Activated CD4-positive, alpha-beta T cell treated with anti-CD3 and anti-CD28 coated beads for 24 hours (primary cell): ENCODE data around the gene FMN1.

ENCODE experiments used
- DNase-seq, 2 donors: peaks; one replicate each; pipeline ENCODE4 v3.0.0-alpha.2; 2020; ENCODE audit warnings: low read depth in 2 of 2

Gene FMN1

DNA sequence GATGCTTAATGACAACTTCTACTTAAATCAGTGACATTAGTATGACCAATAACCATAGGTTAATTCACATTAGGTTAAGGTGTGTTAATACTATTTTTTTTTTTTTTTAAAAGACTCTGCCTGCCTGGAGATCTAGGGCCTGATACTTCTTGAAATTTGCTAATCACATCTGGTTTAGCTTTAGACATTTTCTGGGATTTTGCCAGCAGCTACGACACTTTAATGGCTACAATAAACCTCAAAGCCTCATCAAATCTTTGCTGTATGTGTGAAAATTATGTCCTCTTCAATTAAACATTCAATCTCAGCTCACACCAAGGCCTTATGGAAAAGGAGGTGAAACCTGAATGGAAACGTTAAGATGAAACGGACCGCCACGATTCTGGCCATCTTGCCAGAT lies 308.8 kb downstream of the FMN1 start:
- no peak for DNase-seq

DNA sequence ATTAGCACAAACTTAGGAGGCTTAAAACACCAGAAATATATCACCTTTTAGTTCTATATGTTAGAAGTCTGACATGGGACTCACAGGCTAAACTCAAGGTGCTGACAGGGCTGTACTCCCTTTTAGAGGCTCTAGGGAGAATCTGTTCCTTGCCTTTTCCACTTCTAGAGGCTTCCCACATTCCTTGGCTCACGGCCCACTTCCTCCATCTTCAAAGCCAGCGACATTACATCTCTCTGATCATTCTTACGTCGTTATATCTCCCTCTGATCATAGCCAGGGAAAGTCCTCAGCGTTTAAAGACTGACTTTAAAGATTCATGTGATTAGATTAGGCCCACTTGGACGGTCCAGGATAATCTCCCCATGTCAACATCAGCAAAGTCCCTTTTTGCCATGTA lies 310.4 kb downstream of the FMN1 start:
- DNase-seq = no peak

DNA sequence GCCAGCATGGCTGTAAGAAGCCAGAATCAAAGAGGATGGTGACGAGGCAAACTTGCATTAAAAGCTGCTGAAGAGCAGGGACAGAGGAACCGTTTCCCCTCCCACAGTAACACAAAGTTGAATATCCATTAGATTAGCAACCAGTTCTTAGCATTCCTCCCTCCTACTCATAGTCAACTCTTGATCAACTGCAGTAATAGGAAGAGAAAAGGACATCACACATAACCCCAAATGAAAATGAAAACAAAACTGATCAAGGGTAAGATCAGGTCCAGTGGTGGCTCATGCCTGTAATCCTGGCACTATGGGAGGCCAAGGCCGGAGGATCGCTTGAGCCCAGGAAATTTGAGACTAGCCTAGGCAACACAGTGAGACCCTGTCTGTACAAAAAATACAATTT lies 311.6 kb downstream of the FMN1 start:
- no peak for DNase-seq

DNA sequence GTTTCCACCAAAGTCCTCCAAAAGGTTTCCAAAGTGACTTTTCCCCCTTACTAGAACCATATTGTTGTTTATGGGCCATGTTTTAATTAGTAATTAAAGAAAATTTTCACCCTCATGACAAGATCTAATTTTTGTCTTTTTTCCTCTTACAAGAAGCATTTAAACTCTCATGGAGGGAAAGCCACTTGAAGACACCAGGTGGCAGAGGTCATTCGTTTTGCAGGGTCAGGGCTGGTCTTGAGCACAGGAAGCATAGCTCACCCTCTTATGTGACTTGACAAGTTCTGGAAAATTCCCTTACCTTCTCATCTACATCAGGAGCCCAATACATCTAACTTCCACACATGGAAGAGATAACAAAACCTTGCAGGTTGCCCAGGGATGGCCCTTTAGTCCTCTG lies 313.0 kb downstream of the FMN1 start:
- DNase-seq = no peak

DNA sequence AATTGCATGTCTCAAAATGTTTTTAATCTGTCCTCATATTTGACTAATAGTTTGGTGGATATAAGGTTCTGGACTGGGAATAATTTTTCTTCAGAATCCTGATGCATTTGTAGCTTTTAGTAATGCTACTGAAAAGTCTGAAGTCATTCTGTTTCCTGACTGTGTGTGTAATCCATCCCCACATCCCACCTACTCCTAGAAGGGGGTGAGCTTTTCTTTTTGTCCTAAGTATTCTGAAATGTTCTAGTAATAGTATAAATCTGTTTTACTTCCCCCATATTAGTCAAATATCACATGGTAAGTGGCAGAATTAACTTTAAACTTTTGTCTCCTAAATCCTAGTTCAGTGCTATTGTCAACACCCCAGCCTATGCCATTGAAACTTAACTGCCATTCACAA lies 313.9 kb downstream of the FMN1 start:
- DNase-seq = no peak

DNA sequence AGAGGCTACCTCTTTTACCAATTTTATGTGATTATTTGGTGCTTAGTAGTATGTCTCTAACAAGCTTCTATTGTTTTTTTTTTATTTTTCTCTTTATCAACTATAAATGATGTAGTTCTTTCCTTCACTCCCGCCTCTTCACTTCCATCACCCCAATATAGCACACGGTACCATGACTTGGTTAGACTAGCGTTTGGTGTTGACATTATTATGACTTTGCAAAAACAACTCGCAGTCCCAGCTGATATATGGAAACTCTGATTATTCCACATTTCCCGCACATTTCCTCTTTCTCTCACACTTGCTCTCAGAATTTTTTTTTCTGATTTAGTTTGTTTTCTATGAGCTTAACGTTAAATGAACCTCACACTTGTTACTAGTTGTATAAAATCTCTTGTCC lies 314.5 kb downstream of the FMN1 start:
- no peak for DNase-seq

DNA sequence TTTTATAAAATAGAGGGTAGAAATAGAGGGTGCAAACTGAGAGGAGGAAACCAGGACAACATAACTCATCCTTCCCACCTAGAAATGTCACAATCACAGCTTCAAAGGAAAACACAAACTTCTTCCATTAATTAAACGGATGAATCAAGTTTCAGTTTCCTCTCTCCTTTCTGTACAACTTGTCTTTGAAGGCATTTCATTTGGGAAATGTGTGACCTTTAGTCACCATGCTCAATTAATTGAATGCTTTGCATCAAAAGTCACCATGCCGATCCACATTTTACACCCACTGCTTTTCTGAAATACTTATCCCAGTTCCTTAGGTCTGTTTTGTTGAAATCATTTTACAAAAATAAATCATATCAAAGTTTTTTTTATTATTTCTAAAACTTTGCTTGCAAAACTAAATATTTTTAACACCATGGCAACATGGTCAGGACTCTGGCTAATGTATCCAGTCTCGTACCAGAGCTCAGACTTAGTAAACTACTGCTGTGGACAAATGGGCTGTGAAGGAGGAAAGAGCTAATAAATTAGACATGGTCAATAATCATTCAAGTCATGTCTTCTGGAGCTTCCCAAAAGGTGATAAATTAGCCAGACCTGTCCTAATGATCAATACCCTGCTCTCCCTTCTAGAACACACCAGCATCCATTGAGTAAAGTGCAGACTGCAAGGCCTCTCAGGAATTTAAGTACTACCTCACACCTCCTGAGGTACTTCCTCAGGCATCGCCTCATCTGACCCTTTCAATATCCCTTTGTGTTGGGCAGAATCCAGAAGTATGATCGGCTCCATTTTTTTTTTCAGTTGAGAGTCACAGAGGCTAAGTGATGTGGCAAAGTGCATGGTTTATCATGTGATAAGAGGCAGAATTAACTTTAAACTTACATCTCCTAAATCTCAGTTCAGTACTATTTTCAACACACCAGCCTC lies 315.4 kb downstream of the FMN1 start:
- DNase-seq = no peak

DNA sequence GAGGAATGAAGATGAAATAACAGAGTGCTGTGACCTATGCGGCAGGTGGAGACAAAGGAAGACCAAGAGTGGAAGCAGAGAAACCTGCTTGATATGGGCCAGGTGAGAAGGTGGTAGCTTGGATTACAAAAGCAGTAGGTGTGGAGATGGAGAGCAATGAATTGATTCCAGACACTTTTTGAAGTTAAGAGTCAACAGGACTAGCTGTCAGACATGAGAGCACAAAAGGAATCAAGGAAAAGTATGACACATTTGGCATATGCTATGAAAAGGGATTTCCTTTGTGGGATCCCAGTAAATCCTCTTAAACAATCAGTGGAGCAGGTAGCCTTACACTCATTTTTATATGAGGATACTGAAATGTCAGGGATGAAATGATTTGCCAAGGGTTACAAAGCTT lies 316.2 kb downstream of the FMN1 start:
- DNase-seq = no peak

DNA sequence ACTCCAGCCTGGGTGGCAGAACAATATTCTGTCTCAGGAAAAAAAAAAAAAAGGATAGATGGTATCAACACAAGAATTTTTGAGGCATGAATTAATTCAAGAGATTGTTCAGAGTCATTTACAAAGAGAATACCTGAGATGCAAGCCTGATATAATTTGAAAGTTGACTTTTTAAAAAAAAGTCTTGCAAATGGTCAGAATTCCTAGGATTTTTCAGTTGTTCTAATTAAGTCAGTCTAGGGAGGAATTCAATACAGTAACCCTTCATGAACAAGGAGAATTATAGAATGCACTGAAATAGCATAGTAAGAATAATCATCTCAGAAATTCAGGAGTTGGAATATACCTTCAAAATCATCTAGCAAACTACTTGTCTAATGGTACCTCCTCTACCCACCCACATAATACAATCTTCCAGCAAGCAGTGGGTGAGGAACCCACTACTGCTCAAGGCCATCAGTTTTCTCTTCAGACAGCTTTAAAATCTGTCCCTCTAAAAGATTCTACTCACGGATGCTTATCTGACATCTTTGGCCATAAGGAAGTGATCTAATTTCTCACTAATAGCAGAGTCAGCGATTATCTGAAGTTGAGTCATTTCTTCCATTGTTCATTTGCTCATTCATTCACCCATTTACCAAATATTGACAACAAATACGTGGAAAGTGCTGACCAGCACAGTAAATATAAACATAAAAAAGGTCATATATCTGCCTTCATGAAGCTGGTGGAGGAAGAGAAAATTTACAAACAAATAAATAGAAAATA lies 317.1 kb downstream of the FMN1 start:
- no peak for DNase-seq

DNA sequence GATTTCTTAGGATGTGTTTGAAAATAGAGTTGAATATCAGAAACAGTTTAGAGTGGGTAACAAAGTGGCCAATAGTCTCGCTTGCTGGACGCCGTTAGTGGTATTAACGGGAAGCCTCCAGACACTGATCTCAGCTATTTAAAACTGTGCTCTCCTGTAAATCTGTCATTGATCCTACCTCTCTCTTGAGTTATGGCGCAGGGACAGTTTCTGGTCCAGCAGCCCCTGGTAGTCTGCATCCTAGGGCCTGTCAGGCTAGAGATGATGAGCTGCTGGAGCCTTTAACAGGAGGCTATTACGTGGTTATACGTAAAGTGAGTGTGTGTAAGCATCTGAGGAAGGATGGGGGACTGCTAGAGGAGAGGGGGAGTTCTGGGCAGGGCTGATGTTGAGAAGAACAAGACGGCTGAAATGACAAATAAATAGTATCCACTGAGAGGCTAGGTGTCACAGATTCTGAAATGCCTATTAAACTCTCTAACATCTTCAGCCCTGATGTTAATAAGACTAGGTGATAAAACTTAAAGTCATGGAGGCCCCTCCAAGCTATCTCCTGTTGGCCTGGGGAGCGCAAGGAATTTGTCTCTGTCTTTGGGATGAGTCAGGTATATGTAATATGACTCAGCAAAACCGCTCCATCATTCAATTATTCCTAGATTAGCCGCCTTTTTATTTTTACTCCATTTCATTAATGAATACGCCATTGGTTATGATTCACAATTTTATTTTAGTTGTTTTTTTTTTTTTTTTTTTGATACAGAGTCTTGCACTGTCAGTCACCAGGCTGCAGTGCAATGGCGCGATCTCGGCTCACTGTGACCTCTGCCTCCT lies 321.0 kb downstream of the FMN1 start:
- DNase-seq = no peak

DNA sequence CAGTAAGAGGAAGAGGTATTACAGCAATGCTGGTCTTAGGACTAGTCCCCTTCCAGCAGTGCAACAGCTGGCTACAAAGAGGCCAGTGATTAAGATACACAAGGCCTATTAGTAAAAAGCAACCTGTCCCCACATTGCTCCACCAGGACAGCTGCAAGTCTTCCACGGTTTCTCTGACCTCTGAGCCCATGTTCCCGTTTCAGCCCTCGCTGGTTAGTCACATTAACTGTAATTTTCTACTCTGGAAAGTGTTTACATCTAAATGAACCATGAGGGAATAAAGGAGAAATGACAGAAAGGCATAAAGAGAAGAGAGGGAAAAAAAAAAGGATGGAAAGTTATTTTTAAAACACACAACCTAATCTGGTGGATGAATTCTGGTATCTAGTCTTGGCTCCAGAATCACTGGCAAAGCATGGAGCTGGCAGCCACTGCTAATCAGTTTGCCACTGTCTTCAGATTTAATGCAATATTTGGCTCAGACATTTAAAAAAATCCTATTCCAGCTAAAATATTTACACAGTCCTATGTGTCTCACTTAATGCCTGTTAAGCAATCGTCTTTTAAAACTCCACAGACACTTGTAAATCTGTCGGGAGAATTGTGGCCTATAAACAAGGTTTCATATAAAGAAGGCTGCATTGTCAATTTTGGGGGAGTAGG lies 321.8 kb downstream of the FMN1 start:
- no peak for DNase-seq

DNA sequence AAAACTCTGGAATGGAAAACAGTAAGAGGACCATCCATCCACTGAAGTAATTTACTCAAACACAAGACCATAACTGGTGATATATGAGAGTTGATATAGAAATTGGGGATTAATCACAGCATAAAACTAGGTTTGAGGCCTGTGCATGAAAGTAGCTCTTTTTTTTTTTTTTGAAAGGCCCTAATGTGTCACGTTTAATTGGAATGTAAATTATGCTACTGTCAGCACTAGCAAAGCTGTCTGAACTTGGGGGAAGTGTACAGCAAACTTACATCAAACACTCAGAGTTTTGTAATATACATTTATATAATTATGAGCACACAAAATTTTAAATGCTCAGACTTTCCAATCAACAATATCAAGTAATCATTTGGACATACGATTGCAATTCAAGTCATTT lies 322.6 kb downstream of the FMN1 start:
- no peak for DNase-seq

DNA sequence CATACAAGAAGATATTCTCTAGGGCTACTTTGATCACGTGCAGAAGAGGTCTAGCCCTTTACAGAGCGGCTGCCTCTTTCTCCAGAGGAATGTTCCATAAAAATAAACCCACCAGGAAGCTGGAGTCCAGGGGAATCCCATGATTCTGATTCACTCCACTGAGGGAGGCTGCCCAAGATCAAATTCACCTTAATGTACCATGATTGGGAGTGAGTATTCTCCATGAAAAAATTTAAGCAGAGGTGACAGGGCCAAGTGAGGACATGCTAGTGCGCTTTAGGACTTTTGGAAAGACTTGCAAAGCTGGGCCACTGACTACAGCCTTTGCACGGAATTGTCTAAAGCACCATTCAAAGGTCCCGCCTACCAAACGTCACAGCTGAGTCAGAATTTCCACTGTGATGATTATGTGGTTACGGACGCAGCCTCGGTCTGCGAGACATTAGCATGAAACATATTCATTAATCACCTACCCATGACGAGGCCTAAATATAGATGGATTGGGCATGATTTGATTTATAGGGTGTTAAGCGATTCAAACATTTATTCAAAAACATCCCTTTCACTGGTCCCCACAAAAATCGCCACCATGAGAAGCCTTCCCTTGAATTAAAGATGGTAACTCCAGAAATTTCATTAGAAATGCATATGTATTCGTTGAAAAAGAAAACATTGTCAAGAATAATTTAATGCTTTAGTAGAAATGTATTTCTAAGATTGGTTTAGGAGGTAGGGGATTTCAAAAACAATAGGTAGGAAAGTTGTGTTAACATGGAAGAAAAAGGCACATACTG lies 324.1 kb downstream of the FMN1 start:
- DNase-seq = no peak

DNA sequence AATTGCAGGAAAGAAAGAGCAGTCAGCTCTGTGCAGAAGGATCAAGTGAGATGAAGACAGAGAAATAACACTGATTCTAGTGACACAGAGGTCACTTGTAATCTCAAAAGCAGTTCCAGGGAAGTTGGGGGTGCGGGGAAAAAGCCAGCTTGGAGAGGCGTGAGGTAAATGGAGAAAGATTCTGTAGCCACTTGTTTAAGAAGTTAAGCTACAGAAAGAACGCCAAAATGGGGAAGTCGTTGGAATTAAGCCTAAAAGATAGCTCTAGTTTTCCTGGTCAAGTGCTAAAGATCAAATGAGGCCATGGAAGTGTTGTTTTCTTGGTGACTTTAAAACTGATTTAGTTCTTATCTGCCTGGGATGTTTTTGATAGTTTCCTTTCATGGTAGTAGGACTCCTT lies 324.7 kb downstream of the FMN1 start:
- no peak for DNase-seq

DNA sequence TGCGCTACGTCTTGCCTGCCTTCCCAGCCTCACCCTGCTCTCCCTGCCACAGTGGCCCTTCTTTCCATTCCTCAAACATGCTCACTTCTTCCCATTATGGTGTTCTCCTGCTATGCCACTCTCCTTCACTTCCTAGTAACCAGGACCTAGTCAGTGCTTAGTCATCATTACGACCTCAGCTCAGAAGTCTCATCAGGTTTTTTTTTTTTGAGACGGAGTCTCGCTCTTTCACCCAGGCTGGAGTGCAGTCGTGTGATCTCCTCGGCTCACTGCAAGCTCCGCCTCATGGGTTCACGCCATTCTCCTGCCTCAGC lies 327.2 kb downstream of the FMN1 start:
- no peak for DNase-seq

DNA sequence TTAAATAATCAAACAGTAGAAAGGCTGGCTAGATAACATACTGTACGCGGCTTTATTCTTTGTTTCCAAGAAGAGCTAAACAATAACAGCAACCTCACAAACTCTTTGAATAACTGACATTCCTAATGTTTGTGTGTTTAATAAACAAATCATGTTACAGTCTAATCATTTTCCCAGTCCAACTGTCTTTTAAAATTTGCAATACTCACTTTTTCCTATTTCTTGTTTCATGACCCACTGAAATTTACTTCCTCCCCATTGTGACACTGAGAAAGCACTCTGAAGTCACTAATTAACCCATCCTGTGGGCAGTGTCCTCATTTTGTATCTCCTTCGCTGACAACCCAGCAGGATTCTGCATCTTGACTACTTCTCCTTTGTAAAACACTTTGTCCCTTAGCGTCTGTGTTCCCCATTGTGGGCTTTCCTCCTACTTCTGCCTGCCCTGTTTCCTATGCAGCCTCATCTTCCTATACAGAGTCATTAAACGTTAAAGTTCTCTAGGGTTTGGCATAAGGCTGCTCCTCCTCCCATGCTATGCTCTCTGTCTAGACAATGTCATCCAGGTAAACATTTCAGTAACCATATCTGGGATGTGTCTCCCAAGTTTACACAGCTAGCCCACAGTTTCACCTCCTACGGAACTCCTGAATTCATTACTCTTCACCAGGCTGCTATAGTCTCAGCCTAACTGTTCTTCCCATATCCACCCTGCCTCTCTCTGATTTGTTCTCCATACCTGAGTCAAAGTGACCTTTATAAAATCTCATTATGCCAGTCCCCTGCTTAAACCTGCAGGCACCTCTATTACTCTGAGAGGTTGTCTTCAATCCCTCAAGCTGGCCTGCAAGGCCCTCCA lies 327.8 kb downstream of the FMN1 start:
- no peak for DNase-seq

DNA sequence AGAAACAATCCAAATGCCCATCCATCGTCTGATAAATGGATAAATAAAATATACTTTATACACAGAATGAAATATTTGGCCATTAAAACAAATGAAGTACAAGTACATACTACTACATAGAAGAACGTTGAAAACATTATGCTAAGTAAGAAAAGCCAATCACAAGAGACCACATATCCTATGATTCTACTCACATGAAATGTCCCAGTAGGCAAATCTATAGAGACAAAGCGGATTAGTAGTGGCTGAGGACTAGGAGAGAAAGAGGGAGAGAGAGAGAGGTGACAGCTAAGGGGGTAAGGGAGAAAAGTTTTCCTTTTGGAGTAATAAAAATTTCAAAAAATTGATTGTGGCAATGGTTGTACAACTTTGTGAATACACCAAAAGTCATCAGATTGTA lies 329.7 kb downstream of the FMN1 start:
- no peak for DNase-seq

DNA sequence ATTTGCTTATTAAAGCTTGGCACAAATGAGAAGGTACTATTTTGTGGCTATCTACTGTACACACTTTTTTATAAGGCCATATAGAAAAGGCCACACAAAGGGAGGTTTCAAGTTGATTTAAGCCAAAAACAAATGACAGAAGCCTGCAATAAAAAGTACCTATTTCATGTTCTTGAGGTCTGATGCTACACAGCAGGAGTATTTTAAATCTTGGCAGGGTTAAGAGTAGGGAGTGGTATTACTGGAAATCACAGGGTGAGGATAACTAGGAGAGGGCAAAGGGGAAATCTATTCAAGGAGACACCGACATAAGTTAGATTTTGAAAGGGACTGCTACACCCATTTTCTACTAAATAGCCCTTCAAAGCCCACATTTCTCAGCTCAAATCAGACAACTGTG lies 330.5 kb downstream of the FMN1 start:
- no peak for DNase-seq

DNA sequence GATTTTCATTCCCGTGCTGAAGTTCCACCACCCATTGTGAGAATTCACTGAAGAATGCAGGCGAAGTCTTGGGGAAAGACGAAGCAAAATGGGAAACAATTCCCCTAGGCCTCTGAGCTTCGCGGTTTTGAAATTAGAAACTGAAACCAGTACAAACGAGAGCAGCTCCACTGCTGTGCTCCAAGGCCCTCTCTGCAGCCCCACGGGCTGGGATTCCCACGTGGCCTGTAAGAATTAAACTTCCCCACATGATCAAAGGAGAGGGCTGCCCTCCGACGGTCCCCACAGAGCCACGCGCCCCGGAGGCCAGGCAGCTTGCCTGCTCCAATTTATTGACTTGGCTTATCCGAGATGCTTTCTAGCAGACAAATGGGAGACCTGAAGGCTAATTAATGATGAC lies 332.8 kb downstream of the FMN1 start:
- DNase-seq = no peak

DNA sequence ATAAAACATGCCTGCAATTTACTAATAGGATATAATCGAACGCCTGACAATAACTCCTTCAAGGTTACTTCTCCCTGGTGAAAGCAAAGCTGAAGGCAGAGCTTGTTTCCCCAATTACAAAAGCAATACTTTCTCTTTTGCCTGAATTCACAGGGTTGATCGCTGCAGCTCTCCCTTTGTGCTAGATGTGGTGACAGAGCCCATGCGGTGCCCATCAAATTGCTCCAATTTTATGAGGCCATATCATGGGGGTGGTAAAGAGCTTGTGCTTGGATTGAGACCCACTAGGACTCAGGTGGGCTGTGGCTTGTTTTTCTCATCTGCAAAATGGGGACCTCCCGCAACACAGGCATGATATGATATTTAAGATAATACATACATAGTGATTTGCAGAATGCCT lies 333.3 kb downstream of the FMN1 start:
- DNase-seq = no peak
